DOHH2 (cell line): Measurements from ENCODE around the gene SLC39A9.

ENCODE experiments used
- CTCF ChIP-seq: fragments of 200-600 bp; sonication (generic); IDR thresholded peaks from one replicate; pipeline ENCODE4 v1.5.1; 2014; ENCODE audit warnings: antibody characterized with exemption, mild to moderate bottlenecking, low read depth, low read length; ENCODE audit not compliant: poor library complexity, severe bottlenecking
- EZH2phosphoT487 ChIP-seq: fragments of 200-600 bp; sonication (generic); IDR thresholded peaks from 2 replicates; pipeline ENCODE4 v1.6.1; 2017; ENCODE audit warnings: borderline replicate concordance, mild to moderate bottlenecking, antibody characterized with exemption, low read length, moderate library complexity, mixed read lengths

DNA sequence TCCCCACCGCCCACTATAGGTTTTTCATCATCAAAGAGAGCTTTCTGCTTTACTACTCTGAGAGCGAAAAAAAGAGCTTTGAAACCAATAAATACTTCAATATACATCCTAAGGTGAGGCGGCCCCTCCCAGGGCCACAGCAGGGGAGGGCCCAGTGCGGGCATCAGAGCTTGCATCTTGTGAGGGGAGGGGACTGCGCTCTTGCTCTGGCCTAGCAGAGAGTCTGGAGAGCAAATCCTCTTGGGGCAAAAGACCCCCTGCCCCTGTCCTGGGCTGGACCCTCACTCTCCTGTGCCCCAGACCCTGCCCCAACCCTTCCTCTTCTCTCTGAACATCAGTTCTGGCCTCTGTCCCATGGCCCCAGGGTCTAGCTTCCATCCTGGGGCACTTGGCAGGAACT lies 101.6 kb downstream of the SLC39A9 start:
- TF ChIP-seq CTCF (no peak), EZH2phosphoT487 (no peak)
